Stomach (tissue), 9 donors: ENCODE measurements around the gene FNDC3B. TPM values are rescaled to one million over a fixed set of nuclear protein-coding genes. Genes with fewer than 3 reads are reported as not detected.

ENCODE experiments used
- DNase-seq, 2 donors: peaks; one replicate each; pipeline versions ENCODE4 v3.0.0 to v3.0.0-alpha.2; 2013 to 2019
- H3K27ac ChIP-seq, 5 donors: fragments of 200-600 bp in 4 of 5; sonication (generic) in 4 of 5; one replicate each; pipeline ENCODE4 v1.5.1; 2013 to 2019; ENCODE audit warnings: mild to moderate bottlenecking in 1 of 5, moderate library complexity in 1 of 5
- H3K27me3 ChIP-seq, 3 donors: fragments of 200-600 bp; sonication (generic); one replicate each; pipeline ENCODE4 v1.5.1; 2017 to 2019; ENCODE audit warnings: mixed run types in 1 of 3
- H3K36me3 ChIP-seq, 4 donors: fragments of 200-600 bp; sonication (generic); 1 replicate in 3 of 4; 2 replicates in 1 of 4; pipeline ENCODE4 v1.5.1; 2016 to 2019
- H3K4me1 ChIP-seq, 4 donors: fragments of 200-600 bp; sonication (generic); one replicate each; pipeline ENCODE4 v1.5.1; 2016 to 2019
- H3K4me3 ChIP-seq, 4 donors: fragments of 200-600 bp; sonication (generic) in 3 of 4; one replicate each; pipeline ENCODE4 v1.5.1; 2016 to 2019; ENCODE audit warnings: mild to moderate bottlenecking in 1 of 4
- H3K9me3 ChIP-seq, 4 donors: fragments of 200-600 bp; sonication (generic); one replicate each; pipeline ENCODE4 v1.5.1; 2016 to 2019
- EP300 ChIP-seq: sonication (generic); formaldehyde crosslinking; IDR thresholded peaks from one replicate; pipeline ENCODE4 v1.6.1; 2017; ENCODE audit warnings: antibody characterized with exemption
- POLR2A ChIP-seq, 4 donors: fragments of 450-650 bp; IDR thresholded peaks; one replicate each; pipeline ENCODE4 v1.6.1; 2016; ENCODE audit warnings: antibody characterized with exemption in 4 of 4, control low read depth in 2 of 4, mild to moderate bottlenecking in 1 of 4, moderate library complexity in 1 of 4
- POLR2AphosphoS5 ChIP-seq, 3 donors: sonication (generic); formaldehyde crosslinking; IDR thresholded peaks; one replicate each; pipeline ENCODE4 v1.6.1; 2016; ENCODE audit warnings: antibody characterized with exemption in 3 of 3
- WGBS, 5 donors: extraction: QIAGEN DNeasy Blood & Tissue Kit in 3 of 5; methylation state at CpG; one replicate each; pipeline versions ENCODE4 v1.1.5 to v1.1.7; 2013 to 2018; 5-methylcytosine and 5-hydroxymethylcytosine counted together
- intact Hi-C: fragments of 100-400 bp; cut with DNase I; formaldehyde crosslinking; loops from one replicate; pipeline ENCODE4 v1.15.1; 2023; ENCODE audit warnings: low total_unique reads
- polyA plus RNA-seq, 3 donors: library from polyadenylated mRNA; stranded (reverse); fragments of 200-250 nt; gene quantifications; one replicate each; pipeline ENCODE4 v1.2.3, GENCODE V29; 2013
- total RNA-seq, 5 donors: library from RNA; depleted of rRNA; stranded (reverse); fragments of >200 nt; gene quantifications; one replicate each; pipeline versions ENCODE4 v1.1.0 to v1.2.3, GENCODE V29; 2014 to 2016
- TF ChIP-seq, protein P1 (sequence below), 7 experiments: fragments of 450-650 bp in 4 of 7; fragments of 200-600 bp in 3 of 7; sonication (generic) in 3 of 7; IDR thresholded peaks; one replicate each; pipeline ENCODE4 v1.5.1; 2016 to 2019; ENCODE audit warnings: antibody characterized with exemption in 7 of 7, control low read depth in 2 of 7, mild to moderate bottlenecking in 1 of 7
- donor health status: healthy with polysubstance abuse.
- donor health status: Bipolar disorder and iron deficiency.
- donor health status: healthy.

The FNDC3B gene
- total and polyA plus RNA-seq, 8 donors, result 6.0 to 229 (median 53.7) TPM

DNA sequence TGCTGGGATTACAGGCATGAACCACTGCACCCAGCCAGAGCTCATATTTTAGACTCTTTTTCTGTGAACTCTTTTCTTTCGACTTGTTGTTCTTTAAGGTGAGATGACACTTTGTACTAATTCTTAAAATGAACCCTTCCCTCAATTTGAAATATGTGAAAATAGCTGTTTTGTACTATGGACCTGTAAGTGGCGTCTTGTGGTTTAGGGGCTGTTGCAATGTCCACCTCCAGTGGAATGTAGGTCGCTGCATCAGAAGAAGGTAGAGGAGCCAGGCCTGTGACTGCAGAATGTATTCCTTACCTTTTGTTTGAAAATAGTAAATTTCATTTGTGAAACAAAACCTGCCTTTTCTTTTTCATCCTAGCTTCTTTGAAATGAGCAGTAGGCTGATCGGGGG lies 38.9 kb downstream of the FNDC3B start:
- peak overlapping the region in 3 of 5 donors; percentile 9 to 56 (median 18) for H3K27ac ChIP-seq
- H3K9me3 ChIP-seq, result no peaks in the 10 kb centered on the region
- no peak for DNase-seq
- no peak overlapping the region for H3K4me3 ChIP-seq
- H3K36me3 ChIP-seq, result no peaks in the 10 kb centered on the region
- intact Hi-C loops, result no loop called here
- H3K4me1 ChIP-seq, result peaks cover 24 to 97% (median 58%) of the 10 kb centered on the region in 4 donors
- WGBS, 5 donors, result 64 to 73% (median 70%) methylated on average over 4 of the region's 4 CpGs
- TF ChIP-seq POLR2A (IDR thresholded peaks at IDR 0.05), result no peak
- TF ChIP-seq POLR2AphosphoS5 (IDR thresholded peaks at IDR 0.05), result no peak
- TF ChIP-seq EP300, result no peak
- TF ChIP-seq, protein P1, sequence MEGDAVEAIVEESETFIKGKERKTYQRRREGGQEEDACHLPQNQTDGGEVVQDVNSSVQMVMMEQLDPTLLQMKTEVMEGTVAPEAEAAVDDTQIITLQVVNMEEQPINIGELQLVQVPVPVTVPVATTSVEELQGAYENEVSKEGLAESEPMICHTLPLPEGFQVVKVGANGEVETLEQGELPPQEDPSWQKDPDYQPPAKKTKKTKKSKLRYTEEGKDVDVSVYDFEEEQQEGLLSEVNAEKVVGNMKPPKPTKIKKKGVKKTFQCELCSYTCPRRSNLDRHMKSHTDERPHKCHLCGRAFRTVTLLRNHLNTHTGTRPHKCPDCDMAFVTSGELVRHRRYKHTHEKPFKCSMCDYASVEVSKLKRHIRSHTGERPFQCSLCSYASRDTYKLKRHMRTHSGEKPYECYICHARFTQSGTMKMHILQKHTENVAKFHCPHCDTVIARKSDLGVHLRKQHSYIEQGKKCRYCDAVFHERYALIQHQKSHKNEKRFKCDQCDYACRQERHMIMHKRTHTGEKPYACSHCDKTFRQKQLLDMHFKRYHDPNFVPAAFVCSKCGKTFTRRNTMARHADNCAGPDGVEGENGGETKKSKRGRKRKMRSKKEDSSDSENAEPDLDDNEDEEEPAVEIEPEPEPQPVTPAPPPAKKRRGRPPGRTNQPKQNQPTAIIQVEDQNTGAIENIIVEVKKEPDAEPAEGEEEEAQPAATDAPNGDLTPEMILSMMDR (IDR thresholded peaks at IDR 0.05), result no peak
- no peaks in the 10 kb centered on the region for H3K27me3 ChIP-seq

DNA sequence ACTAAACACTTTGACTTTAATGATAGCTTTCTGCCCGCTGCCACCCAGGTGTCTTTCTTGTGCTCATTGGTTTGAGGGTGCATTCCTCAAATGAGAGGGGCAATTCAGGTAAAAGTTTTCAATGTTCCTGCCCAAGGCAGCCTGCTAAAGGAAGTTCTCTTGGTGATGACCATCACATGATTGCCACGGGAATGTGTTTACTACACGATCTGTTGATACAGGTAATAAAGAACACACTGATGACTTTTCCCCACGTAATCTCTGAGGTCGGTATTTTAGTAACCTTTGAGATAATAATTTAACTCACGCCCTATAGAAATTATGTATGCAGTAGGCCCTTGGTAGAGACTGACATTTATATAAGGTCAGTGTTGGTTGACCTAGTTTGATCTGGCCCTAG lies 39.3 kb downstream of the FNDC3B start:
- DNase-seq, result no peak

DNA sequence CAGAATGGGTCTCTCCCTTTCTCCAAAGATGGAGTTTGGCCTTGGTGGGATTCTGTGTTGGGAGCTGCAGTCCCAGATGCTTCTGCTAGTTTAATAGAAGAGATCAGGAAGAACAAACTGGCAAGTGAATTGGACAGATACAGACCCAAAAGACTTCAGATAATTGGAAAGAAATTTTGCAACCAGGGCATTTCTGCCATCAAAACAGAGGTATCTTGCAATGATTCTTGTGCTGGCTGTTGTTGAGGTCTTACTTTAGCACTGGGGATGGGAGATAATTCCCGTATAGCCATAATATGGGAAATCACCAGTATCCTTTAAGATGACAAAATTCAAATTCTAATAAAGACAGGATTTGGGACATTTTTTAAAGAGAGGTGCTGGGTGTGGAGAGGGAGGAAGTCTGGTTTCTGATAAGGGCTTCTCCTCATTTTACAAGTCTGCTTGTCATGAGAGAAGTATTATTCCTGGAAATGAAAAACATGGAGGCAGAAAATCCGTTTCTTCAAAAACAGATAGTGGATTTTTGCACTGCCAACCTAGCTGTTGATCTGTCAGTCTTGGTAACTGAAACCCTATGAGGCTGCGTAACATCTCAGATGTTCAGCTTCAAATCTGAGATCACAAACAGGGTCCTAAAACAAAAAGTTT lies 40.1 kb downstream of the FNDC3B start:
- H3K4me1 ChIP-seq, result peaks cover 13 to 95% (median 48%) of the 10 kb centered on the region in 4 donors
- no peaks in the 10 kb centered on the region for H3K9me3 ChIP-seq
- H3K36me3 ChIP-seq, result no peaks in the 10 kb centered on the region
- WGBS, 5 donors, result 84 to 97% (median 86%) methylated on average over 3 of the region's 3 CpGs
- H3K27ac ChIP-seq, result peak overlapping the region in 1 of 5 donors; percentile 83
- no peak overlapping the region for H3K4me3 ChIP-seq
- no peak for TF ChIP-seq POLR2A (IDR thresholded peaks at IDR 0.05)
- no peak for TF ChIP-seq POLR2AphosphoS5 (IDR thresholded peaks at IDR 0.05)
- TF ChIP-seq, protein P1 (IDR thresholded peaks at IDR 0.05), result no peak
- no peak for TF ChIP-seq EP300
- intact Hi-C loops, result no loop called here
- H3K27me3 ChIP-seq, result no peaks in the 10 kb centered on the region
- DNase-seq, result no peak

More for the DNA sequence above, 39.3 kb downstream of the FNDC3B start:
- intact Hi-C loops, result no loop called here
- 33 to 56% (median 54%) methylated on average over 6 of the region's 6 CpGs for WGBS, 5 donors
- Histone ChIP-seq H3K4me3 (no peak overlapping the region), H3K36me3 (no peaks in the 10 kb centered on the region), H3K27ac (peak overlapping the region in 3 of 5 donors; percentile 9 to 83 (median 36)), H3K4me1 (peaks cover 20 to 97% (median 54%) of the 10 kb centered on the region in 4 donors), H3K27me3 (no peaks in the 10 kb centered on the region), H3K9me3 (no peaks in the 10 kb centered on the region)
- TF ChIP-seq POLR2A (IDR thresholded peaks at IDR 0.05), result no peak
- no peak for TF ChIP-seq EP300
- TF ChIP-seq, protein P1 (IDR thresholded peaks at IDR 0.05), result no peak
- TF ChIP-seq POLR2AphosphoS5 (IDR thresholded peaks at IDR 0.05), result peak in 2 of 3 donors; percentile 51 to 68

DNA sequence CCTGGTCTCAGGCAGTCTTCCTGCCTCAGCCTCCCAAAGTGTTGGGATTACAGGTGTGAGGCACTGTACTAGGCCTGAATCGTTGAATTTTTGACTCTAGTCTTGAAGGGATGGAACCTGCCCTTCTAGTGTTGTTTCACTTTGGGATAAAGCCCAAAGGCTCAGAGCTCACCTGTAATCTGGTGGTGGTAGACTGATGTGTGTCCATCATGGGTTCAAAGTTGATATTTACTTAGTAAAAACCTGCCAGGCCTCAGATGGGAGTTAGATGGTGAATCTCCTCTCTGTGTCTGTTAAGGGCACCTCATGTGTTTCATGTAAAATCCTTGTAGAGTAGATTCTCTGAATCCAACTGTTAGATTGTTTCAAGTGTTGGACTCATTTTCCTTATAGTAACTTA lies 41.1 kb downstream of the FNDC3B start:
- no peaks in the 10 kb centered on the region for H3K9me3 ChIP-seq
- H3K27ac ChIP-seq, result peak overlapping the region in 2 of 5 donors; percentile 72 to 83
- WGBS, 5 donors, result 72 to 96% (median 92%) methylated on average over 1 of the region's 1 CpG
- TF ChIP-seq POLR2AphosphoS5 (IDR thresholded peaks at IDR 0.05), result no peak
- TF ChIP-seq, protein P1 (IDR thresholded peaks at IDR 0.05), result no peak
- no peak for TF ChIP-seq POLR2A (IDR thresholded peaks at IDR 0.05)
- TF ChIP-seq EP300, result no peak
- no peaks in the 10 kb centered on the region for H3K36me3 ChIP-seq
- H3K27me3 ChIP-seq, result no peaks in the 10 kb centered on the region
- H3K4me1 ChIP-seq, result peaks cover 10 to 91% (median 44%) of the 10 kb centered on the region in 4 donors
- no peak for DNase-seq
- intact Hi-C loops, result no loop called here
- H3K4me3 ChIP-seq, result no peak overlapping the region
